GM12892 (cell line): ENCODE data around the gene VPS18.

Experiments
- POLR2A ChIP-seq: IDR thresholded peaks from 2 replicates; pipeline ENCODE4 v1.6.1; 2011; ENCODE audit warnings: low read depth, low read length, control low read depth
- POLR2AphosphoS5 ChIP-seq: IDR thresholded peaks from 2 replicates; pipeline ENCODE4 v1.6.1; 2011; ENCODE audit warnings: low read depth, low read length, control low read depth
- TAF1 ChIP-seq: IDR thresholded peaks from 2 replicates; pipeline ENCODE4 v1.6.1; 2011; ENCODE audit warnings: low read depth, mild to moderate bottlenecking, control low read depth, low read length, borderline replicate concordance

GRCh38 chr15:40877694-40878093, 16.6 kb upstream of the VPS18 start:
- TF ChIP-seq POLR2A (no peak), TAF1 (no peak), POLR2AphosphoS5 (no peak)
